GM18505 (cell line): Measurements from ENCODE around the gene KCNC1.

Experiments
- ATAC-seq: cut with Tn5 transposase; IDR thresholded peaks from one replicate; pipeline ENCODE4 v1.9.1; 2021; ENCODE audit not compliant: unreplicated experiment
- POLR2A ChIP-seq: IDR thresholded peaks from 4 replicates; pipeline ENCODE4 v1.6.1; 2011; ENCODE audit warnings: borderline replicate concordance; ENCODE audit not compliant: insufficient read depth, insufficient read length; ENCODE audit errors: extremely low read depth

The KCNC1 gene

GRCh38 chr11:17734418-17734911, at the start of gene KCNC1:
Gene KCNC1 (plus strand): TSS chr11:17734781. CDS start chr11:17736003, 1,222 bp downstream.
- TF ChIP-seq POLR2A: no peak
- no peak for ATAC-seq

- TF ChIP-seq POLR2A: no peak
- ATAC-seq: no peak
These were observed 48.2 kb upstream of the KCNC1 start for GRCh38 chr11:17686231-17686980.

- no peak for TF ChIP-seq POLR2A
- ATAC-seq: no peak
These were observed 46.5 kb upstream of the KCNC1 start for GRCh38 chr11:17687946-17688670.

GRCh38 chr11:17691550-17691949, 43.0 kb upstream of the KCNC1 start:
- no peak for ATAC-seq
- TF ChIP-seq POLR2A: no peak

GRCh38 chr11:17691976-17692375, 42.6 kb upstream of the KCNC1 start:
- no peak for TF ChIP-seq POLR2A
- ATAC-seq: no peak

- TF ChIP-seq POLR2A: no peak
- no peak for ATAC-seq
These were observed 41.6 kb upstream of the KCNC1 start for GRCh38 chr11:17692931-17693330.

- no peak for ATAC-seq
- no peak for TF ChIP-seq POLR2A
These were observed 41.0 kb upstream of the KCNC1 start for GRCh38 chr11:17693531-17693930.

- ATAC-seq: no peak
These were observed 40.0 kb upstream of the KCNC1 start for GRCh38 chr11:17694494-17695110.

GRCh38 chr11:17695454-17696441, 38.8 kb upstream of the KCNC1 start:
- no peak for ATAC-seq

More at GRCh38 chr11:17694494-17695110, 40.0 kb upstream of the KCNC1 start:
- TF ChIP-seq POLR2A: no peak

GRCh38 chr11:17696741-17697140, 37.8 kb upstream of the KCNC1 start:
- no peak for TF ChIP-seq POLR2A
- no peak for ATAC-seq

More at GRCh38 chr11:17695454-17696441, 38.8 kb upstream of the KCNC1 start:
- TF ChIP-seq POLR2A: no peak

- ATAC-seq: no peak
- no peak for TF ChIP-seq POLR2A
These were observed 37.2 kb upstream of the KCNC1 start for GRCh38 chr11:17697175-17697949.
